ENCODE measurements around the gene EMP3.

DNA sequence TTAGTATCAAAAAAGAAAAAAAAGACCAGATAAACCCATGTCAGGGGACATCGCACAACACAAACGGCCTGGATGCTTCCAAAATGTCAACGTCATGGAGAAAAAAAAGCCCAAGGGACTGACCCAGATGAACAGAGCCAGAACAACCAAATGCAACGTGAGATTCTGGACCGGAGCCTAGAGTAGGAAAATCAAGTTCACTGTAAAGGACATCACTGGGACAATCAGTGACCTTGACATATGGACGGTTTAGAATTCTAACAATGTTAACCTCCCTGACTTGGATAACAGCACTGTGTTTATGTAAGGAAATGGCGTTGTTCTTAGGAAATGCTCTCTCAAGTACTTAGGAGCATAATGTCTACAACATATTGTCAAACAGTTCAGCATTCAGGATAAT lies 15.1 kb upstream of the EMP3 start:
- TF ChIP-seq, protein P1, sequence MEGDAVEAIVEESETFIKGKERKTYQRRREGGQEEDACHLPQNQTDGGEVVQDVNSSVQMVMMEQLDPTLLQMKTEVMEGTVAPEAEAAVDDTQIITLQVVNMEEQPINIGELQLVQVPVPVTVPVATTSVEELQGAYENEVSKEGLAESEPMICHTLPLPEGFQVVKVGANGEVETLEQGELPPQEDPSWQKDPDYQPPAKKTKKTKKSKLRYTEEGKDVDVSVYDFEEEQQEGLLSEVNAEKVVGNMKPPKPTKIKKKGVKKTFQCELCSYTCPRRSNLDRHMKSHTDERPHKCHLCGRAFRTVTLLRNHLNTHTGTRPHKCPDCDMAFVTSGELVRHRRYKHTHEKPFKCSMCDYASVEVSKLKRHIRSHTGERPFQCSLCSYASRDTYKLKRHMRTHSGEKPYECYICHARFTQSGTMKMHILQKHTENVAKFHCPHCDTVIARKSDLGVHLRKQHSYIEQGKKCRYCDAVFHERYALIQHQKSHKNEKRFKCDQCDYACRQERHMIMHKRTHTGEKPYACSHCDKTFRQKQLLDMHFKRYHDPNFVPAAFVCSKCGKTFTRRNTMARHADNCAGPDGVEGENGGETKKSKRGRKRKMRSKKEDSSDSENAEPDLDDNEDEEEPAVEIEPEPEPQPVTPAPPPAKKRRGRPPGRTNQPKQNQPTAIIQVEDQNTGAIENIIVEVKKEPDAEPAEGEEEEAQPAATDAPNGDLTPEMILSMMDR (IDR thresholded peaks at IDR 0.05), result no peak
- TF ChIP-seq POLR2A (IDR thresholded peaks at IDR 0.05), result no peak
